Nucleus accumbens (tissue), 56 donors: Measurements from ENCODE around the gene CTSD.
A peak's percentile ranks its signal among the peaks of the same experiment; 100 is the strongest.

Source experiments
- DNase-seq, 56 donors: peaks; one replicate each; lab custom pipeline; 2025; lab: John Stamatoyannopoulos, UW

Gene CTSD

DNA sequence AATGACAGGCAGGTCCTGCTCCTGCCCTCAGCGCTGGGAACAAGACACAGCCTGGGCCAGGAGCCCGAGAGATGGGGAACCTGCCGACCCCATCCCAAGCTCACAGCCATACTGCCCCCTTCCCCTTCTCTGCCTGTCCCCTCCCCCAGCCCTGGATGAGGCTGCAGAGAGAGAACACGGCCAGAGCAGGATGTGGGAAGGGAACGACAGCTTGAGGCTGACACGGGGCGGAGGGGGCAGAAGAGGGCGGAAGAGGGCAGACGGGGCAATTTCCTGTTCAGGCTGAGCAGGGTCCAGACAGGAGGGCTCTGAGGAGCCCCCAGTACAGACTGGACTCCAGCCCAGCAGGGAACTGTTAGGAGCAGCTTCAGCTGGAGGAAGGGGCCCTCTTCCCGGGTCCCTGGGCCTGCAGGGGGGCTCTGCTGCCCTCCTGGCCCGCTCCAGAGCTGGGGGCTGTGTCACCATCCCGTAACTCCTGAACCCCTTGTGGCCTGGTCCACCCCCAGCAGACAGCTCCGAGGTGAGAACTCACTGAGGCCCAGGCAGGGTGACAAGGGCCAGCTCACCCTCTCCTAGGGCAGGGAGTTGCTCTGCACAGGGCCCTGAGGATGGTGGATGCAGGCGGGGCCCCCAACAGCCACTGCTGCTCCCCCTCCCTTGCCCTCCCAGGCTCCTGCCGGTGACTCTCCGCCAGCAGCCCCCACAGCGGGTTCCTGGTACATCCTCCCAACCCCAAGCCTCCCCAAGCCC lies 5.7 kb downstream of the CTSD start:
- DNase-seq: peak in 3 of 56 donors; percentile 24 to 42 (median 26)

DNA sequence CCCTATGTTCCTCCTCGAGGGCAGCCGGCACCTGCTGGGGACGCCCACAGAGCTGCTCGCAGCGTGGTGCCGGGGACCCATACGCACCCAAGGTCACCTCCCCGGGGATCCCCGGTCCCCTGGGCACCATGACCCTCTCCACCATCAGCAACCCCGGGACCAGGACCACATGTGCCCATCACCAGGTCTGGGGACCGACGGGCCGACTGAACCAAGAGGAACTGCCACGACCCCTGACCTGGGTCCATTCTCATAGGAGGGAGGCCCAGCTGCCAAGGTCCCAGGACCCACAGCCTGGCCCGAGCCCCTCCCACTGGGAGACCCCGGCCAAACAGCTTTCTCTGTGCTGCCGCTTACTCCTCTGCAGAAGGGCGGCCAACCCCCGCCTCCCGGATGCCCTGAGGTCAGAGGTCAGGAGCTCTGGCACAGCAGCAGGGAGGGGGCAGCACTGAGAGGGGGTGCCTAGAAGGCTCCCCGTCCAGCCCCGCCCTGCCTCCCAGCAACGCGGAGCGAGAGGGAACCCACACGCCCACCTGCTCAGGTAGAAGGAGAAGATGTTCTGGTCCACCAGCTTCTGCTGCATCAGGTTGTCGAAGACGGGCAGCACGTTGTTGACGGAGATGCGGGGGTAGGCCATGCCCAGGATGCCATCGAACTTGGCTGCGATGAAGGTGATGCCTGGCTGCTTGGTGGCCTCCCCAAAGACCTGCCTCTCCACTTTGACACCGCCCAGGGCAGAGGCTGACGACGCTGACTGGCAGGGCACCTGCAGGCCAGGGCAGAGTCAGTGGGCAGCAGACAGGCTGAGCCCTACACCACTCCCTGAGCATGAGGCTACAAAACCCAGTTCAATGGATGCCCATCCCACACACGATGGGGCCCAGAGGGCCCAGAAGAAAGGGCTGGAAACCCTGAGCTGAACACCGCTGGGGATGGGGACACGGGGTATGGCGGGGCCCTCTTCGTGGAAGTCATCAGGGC lies 6.6 kb downstream of the CTSD start:
- DNase-seq: no peak

GRCh38 chr11:1755692-1756561 lies 7.8 kb downstream of the CTSD start:
- no peak for DNase-seq

DNA sequence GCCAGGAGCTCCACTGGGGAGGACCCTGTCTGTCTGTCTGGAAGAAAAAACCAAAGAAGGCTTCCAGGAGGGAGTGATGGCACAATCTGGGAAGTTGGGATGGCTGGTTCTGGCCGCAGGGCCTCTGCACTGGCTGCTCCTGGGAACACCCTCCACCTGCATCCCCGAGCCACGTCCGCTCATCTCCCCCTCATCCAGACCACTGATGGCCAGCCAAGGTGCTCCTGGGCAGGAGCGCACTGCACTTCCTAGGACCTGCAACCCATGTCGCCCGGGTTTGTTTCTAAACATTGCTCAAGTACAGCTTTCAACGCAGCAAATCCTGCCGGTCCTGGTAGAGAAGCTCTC lies 8.4 kb downstream of the CTSD start:
- DNase-seq: no peak

- DNase-seq: no peak
These were observed 9.2 kb downstream of the CTSD start for GRCh38 chr11:1754376-1755150.

GRCh38 chr11:1753929-1754305 lies 9.8 kb downstream of the CTSD start:
- no peak for DNase-seq

- DNase-seq: no peak
These were observed 10.3 kb downstream of the CTSD start for GRCh38 chr11:1753229-1753928.

DNA sequence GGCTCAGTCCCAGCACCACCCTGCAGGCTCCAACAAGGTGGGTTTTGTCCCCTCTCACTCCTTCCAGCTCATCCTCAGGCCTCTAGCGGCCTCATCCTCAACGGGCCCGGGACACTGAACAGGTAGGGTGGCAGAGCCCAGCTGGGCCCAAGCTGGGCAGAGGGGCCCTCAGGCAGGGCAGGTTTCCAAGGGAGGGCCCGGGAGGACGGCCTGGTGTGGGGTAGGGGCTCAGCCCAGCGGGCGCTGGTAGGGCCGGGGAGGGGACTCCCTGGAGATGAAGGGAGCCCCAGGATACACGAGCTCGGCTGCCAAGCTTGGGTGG lies 10.9 kb downstream of the CTSD start:
- DNase-seq: no peak

- no peak for DNase-seq
These were observed 11.5 kb downstream of the CTSD start for GRCh38 chr11:1751999-1752906.

- DNase-seq: no peak
These were observed 12.2 kb downstream of the CTSD start for GRCh38 chr11:1751531-1751921.

- peak in 1 of 56 donors; percentile 12 for DNase-seq
These were observed 12.7 kb downstream of the CTSD start for GRCh38 chr11:1750840-1751530.

GRCh38 chr11:1750481-1750839 lies 13.3 kb downstream of the CTSD start, which contains the start of gene IFITM10:
Gene IFITM10 (minus strand): TSS chr11:1750595. CDS start chr11:1750442, 153 bp downstream.
- DNase-seq: peak in 1 of 56 donors; percentile 33

GRCh38 chr11:1749395-1750351 lies 14.1 kb downstream of the CTSD start:
- no peak for DNase-seq

DNA sequence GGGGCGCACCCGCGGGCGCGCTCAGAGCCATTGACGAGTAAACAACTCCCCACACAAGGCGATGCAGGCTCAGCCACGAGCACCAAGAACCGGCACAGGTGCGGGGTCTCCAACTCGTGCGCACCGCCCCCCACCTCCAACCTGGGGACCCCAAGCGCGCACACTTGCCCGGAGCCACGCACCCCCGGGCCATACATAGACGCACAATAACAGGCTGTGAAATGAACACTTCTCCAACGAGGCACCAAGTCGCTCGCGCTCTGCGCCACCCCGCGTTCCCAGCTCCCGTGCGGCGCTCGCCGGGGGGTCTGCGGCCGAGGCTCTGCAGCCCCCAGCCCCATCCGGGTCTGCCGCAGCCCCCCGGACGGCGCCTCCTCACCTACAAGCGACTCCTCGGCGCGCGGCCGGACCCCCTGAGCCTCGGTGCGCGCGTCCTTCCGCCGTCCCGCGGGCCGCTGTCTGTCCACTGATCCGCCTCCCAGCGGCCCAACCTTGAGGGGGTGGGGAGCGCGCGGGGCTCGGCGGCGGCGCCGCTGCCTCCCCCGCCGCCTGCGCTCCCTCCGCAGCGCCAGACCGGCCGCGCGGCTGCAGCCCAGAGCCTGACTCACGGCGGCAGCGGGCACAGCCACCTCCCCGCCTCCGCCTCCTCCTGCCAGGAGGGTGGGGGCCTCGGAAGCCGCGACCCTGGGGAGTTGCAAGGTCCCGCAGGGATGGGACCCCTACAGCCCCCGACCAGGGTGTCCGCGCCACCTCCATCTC lies 14.9 kb downstream of the CTSD start:
- DNase-seq: peak in 2 of 56 donors; percentile 45 to 60

GRCh38 chr11:1747753-1748635 lies 15.7 kb downstream of the CTSD start:
- DNase-seq: peak in 18 of 56 donors; percentile 13 to 78 (median 48)
